Mesenchymal stem cell (in vitro differentiated cells and primary cell): Measurements from ENCODE around the gene BHMT.
"Not testable (repeated sequence)": the region's sequence is repeated elsewhere in the genome, so short reads cannot be mapped to it uniquely, and the experiment has no call there.

Experiments
- DNase-seq: peaks from one replicate; pipeline ENCODE4 v3.0.0-alpha.2; 2013
- H2AFZ ChIP-seq: one replicate; pipeline ENCODE4 v1.6.1; 2013; ENCODE audit warnings: low read depth, mild to moderate bottlenecking, control low read depth, inconsistent platforms, low read length, moderate library complexity
- H2AK5ac ChIP-seq: 2 replicates; pipeline ENCODE4 v1.6.1; 2013; ENCODE audit warnings: low read length, moderate library complexity, mild to moderate bottlenecking, inconsistent platforms; ENCODE audit not compliant: severe bottlenecking
- H2BK120ac ChIP-seq: one replicate; pipeline ENCODE4 v1.6.1; 2013; ENCODE audit warnings: low read depth, mild to moderate bottlenecking, inconsistent platforms, low read length, moderate library complexity
- H2BK12ac ChIP-seq, 2 experiments: one replicate each; pipeline ENCODE4 v1.6.1; 2013; ENCODE audit warnings: inconsistent platforms in 2 of 2, low read length in 2 of 2, mild to moderate bottlenecking in 2 of 2, moderate library complexity in 2 of 2, control low read depth in 1 of 2
- H2BK15ac ChIP-seq: one replicate; pipeline ENCODE4 v1.6.1; 2013; ENCODE audit warnings: mild to moderate bottlenecking, low read depth, inconsistent platforms; ENCODE audit not compliant: poor library complexity, severe bottlenecking
- H2BK5ac ChIP-seq: 2 replicates; pipeline ENCODE4 v1.6.1; 2013; ENCODE audit warnings: low read depth, mild to moderate bottlenecking, low read length, control low read depth, inconsistent platforms; ENCODE audit not compliant: poor library complexity, severe bottlenecking
- H3K14ac ChIP-seq, 2 experiments: one replicate each; pipeline ENCODE4 v1.6.1; 2013; ENCODE audit warnings: inconsistent platforms in 2 of 2, low read length in 2 of 2, control low read depth in 1 of 2, mild to moderate bottlenecking in 1 of 2, moderate library complexity in 1 of 2
- H3K18ac ChIP-seq, 2 experiments: one replicate each; pipeline ENCODE4 v1.6.1; 2013; ENCODE audit warnings: inconsistent platforms in 2 of 2, low read length in 2 of 2, control low read depth in 1 of 2, low read depth in 1 of 2, mild to moderate bottlenecking in 1 of 2
- H3K23ac ChIP-seq, 2 experiments: one replicate each; pipeline ENCODE4 v1.6.1; 2013; ENCODE audit warnings: inconsistent platforms in 2 of 2, low read length in 2 of 2, mild to moderate bottlenecking in 2 of 2, moderate library complexity in 2 of 2, control low read depth in 1 of 2
- H3K27ac ChIP-seq: 2 replicates; pipeline ENCODE4 v1.5.1; 2013; ENCODE audit warnings: mild to moderate bottlenecking, moderate library complexity, low read length, control low read depth, inconsistent platforms; ENCODE audit not compliant: poor library complexity, severe bottlenecking
- H3K27me3 ChIP-seq, 2 experiments: 2 replicates each; pipeline versions ENCODE4 v1.6.1 to v1.7.0; 2013; ENCODE audit warnings: low read length in 2 of 2, mild to moderate bottlenecking in 2 of 2, moderate library complexity in 2 of 2, control low read depth in 1 of 2, inconsistent platforms in 1 of 2; ENCODE audit not compliant: control insufficient read depth in 1 of 2, insufficient read depth in 1 of 2
- H3K36me3 ChIP-seq, 2 experiments: 2 replicates each; pipeline versions ENCODE4 v1.6.1 to v1.7.0; 2013; ENCODE audit warnings: low read length in 2 of 2, control low read depth in 1 of 2, inconsistent platforms in 1 of 2, low read depth in 1 of 2, mild to moderate bottlenecking in 1 of 2; ENCODE audit not compliant: insufficient read depth in 2 of 2, control insufficient read depth in 1 of 2
- H3K4ac ChIP-seq, 2 experiments: one replicate each; pipeline ENCODE4 v1.6.1; 2013; ENCODE audit warnings: inconsistent platforms in 2 of 2, low read length in 2 of 2, mild to moderate bottlenecking in 2 of 2, moderate library complexity in 2 of 2, control low read depth in 1 of 2, low read depth in 1 of 2
- H3K4me1 ChIP-seq: 2 replicates; pipeline ENCODE4 v1.6.1; 2013; ENCODE audit warnings: low read depth, low read length, control low read depth; ENCODE audit not compliant: control insufficient read depth, insufficient read depth
- H3K4me2 ChIP-seq: 2 replicates; pipeline ENCODE4 v1.6.1; 2013; ENCODE audit warnings: low read length, mild to moderate bottlenecking, inconsistent platforms; ENCODE audit not compliant: poor library complexity, severe bottlenecking
- H3K4me3 ChIP-seq, 2 experiments: 2 replicates each; pipeline versions ENCODE4 v1.5.1 to v1.7.0; 2013; ENCODE audit warnings: low read length in 2 of 2, mild to moderate bottlenecking in 2 of 2, control low read depth in 1 of 2, low read depth in 1 of 2; ENCODE audit not compliant: insufficient read depth in 1 of 2
- H3K79me1 ChIP-seq: replicated peaks from 2 replicates; pipeline ENCODE4 v1.6.1; 2013; ENCODE audit warnings: mild to moderate bottlenecking, control low read depth, low read length, inconsistent platforms; ENCODE audit not compliant: poor library complexity, severe bottlenecking
- H3K9ac ChIP-seq: 2 replicates; pipeline ENCODE4 v1.7.0; 2013; ENCODE audit warnings: mild to moderate bottlenecking, low read length, moderate library complexity
- H3K9me3 ChIP-seq: 2 replicates; pipeline ENCODE4 v1.7.0; 2013; ENCODE audit warnings: mild to moderate bottlenecking, low read length; ENCODE audit not compliant: control insufficient read depth
- H4K8ac ChIP-seq: one replicate; pipeline ENCODE4 v1.6.1; 2013; ENCODE audit warnings: inconsistent platforms, mild to moderate bottlenecking, low read length, moderate library complexity
- H4K91ac ChIP-seq: one replicate; pipeline ENCODE4 v1.6.1; 2013; ENCODE audit warnings: mild to moderate bottlenecking, low read length, inconsistent platforms
- WGBS: methylation state at CpG from one replicate; pipeline ENCODE4 v1.1.7; 2013; ENCODE audit warnings: mixed read lengths; 5-methylcytosine and 5-hydroxymethylcytosine counted together

BHMT gene

DNA sequence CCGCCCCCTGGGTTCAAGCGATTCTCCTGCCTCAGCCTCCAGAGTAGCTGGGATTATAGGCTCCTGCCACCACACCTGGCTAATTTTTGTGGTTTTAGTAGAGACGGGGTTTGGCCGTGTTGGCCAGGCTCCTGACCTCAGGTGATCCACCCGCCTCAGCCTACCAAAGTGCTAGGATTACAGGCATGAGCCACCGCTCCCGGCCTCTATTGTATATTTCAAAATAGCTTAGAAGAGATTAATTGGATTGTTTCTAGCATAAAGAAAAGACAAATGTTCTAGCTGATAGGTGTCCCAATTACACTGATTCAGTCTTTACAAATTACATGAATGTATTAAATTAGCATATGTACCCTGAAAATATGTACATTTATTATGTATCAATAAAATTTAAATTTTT is 50.0 kb downstream of the BHMT start:
- H2BK15ac ChIP-seq, H3K27ac ChIP-seq, H2AK5ac ChIP-seq, H3K9ac ChIP-seq, H3K79me1 ChIP-seq, H4K8ac ChIP-seq, H3K4me1 ChIP-seq, H3K9me3 ChIP-seq, H2BK120ac ChIP-seq, H2AFZ ChIP-seq, H3K36me3 ChIP-seq, H3K4ac ChIP-seq, H4K91ac ChIP-seq, H3K4me2 ChIP-seq, H3K27me3 ChIP-seq, H3K18ac ChIP-seq, DNase-seq, H3K14ac ChIP-seq, H2BK12ac ChIP-seq, H3K4me3 ChIP-seq, H2BK5ac ChIP-seq, H3K23ac ChIP-seq: not testable (repeated sequence)
- WGBS, result 94% methylated on average over 5 of the region's 7 CpGs

DNA sequence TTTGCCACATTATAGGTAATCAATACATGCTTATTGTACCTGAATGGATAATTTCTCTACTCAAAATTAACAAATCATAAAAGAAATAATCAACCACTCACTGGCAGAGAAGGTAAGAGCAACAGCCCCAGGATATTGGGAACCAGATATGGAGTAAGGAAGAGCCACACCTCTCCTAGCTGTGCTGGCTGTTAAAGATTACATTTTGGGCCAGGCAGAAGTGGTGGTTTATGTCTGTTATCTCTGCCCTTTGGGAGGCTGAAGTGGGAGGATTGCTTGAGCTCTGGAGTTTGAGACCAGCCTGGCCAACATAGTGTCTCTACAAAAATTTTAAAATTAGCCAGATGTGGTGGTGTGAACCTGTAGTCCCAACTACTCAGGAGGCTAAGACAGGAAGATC is 56.4 kb downstream of the BHMT start:
- Histone ChIP-seq H3K4me2 (no peak overlapping the region), H3K18ac (no peak overlapping the region), H3K79me1 (no peaks in the 10 kb centered on the region), H4K8ac (no peak overlapping the region), H3K27ac (no peak overlapping the region), H3K4me3 (no peak overlapping the region), H3K23ac (no peak overlapping the region), H3K27me3 (no peaks in the 10 kb centered on the region), H3K9ac (no peak overlapping the region), H3K9me3 (no peaks in the 10 kb centered on the region), H3K14ac (no peak overlapping the region), H4K91ac (no peak overlapping the region), H3K36me3 (no peaks in the 10 kb centered on the region), H3K4ac (no peak overlapping the region), H2AFZ (no peak overlapping the region), H2BK120ac (no peak overlapping the region), H2BK15ac (no peak overlapping the region), H2BK12ac (no peak overlapping the region), H2BK5ac (no peak overlapping the region), H3K4me1 (no peaks in the 10 kb centered on the region), H2AK5ac (no peak overlapping the region)
- no peak for DNase-seq

DNA sequence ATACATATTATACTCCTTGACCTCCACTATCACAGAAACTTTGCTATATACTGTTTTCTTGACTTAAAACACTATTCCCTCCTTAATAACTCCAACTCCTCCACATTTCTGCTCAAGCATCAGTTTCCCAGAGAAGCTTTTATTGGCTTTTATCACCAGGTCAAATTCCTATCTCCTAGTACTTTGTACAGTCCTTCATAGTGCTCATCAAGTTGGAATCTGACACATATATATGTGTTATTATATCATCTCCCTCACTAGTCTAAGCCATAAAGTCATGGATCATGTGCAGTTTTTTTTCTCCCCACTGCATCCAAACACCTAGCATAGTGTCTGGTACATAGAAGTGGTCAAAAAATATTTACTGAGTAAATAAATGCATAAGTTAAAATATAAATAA is 59.1 kb downstream of the BHMT start:
- no peak overlapping the region for H3K18ac ChIP-seq
- no peak overlapping the region for H4K91ac ChIP-seq
- H3K23ac ChIP-seq, result no peak overlapping the region
- no peak overlapping the region for H3K27ac ChIP-seq
- no peak overlapping the region for H3K14ac ChIP-seq
- H2BK15ac ChIP-seq, result no peak overlapping the region
- no peaks in the 10 kb centered on the region for H3K79me1 ChIP-seq
- no peak overlapping the region for H2AK5ac ChIP-seq
- no peaks in the 10 kb centered on the region for H3K9me3 ChIP-seq
- no peak overlapping the region for H3K9ac ChIP-seq
- DNase-seq, result no peak
- H3K27me3 ChIP-seq, result no peaks in the 10 kb centered on the region
- no peak overlapping the region for H3K4me2 ChIP-seq
- H2BK5ac ChIP-seq, result no peak overlapping the region
- H2BK120ac ChIP-seq, result no peak overlapping the region
- no peaks in the 10 kb centered on the region for H3K4me1 ChIP-seq
- H2BK12ac ChIP-seq, result no peak overlapping the region
- H2AFZ ChIP-seq, result no peak overlapping the region
- H3K36me3 ChIP-seq, result no peaks in the 10 kb centered on the region
- H3K4ac ChIP-seq, result no peak overlapping the region
- H3K4me3 ChIP-seq, result no peak overlapping the region
- H4K8ac ChIP-seq, result no peak overlapping the region

DNA sequence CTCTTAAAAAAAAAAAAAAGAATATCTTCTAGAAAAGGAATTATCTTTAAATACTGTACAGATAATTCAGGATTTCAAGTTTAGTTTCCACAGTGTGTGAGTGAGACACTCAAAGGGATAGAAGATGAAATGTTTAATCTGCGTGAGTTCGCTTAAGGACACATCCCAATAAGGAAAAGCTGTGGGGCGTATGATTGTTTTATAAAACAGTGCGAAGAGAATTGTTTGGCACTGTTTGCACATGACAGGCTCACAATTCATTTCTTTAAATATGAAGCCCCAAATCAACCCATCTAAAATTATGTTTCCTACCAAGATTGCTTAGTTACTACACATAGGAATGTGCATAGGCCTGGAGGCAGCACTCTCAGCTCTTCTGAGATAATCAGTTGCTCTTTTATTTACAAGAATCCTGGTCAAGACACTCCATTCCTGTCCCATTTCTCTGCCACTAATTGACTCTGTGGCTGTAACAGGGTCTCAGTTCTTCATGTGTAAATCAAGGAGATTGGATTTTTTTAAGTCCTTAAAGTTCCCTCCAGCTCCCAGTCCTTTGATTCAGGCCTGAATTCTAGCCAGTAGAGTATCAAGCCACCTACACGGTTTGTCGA is 60.1 kb downstream of the BHMT start:
- H2BK120ac ChIP-seq, result no peak overlapping the region
- no peaks in the 10 kb centered on the region for H3K79me1 ChIP-seq
- no peak overlapping the region for H3K4me3 ChIP-seq
- no peak overlapping the region for H3K9ac ChIP-seq
- no peak overlapping the region for H2BK12ac ChIP-seq
- no peak overlapping the region for H2AFZ ChIP-seq
- 98% methylated on average over 6 of the region's 6 CpGs for WGBS
- H3K27ac ChIP-seq, result no peak overlapping the region
- no peak overlapping the region for H3K18ac ChIP-seq
- no peaks in the 10 kb centered on the region for H3K27me3 ChIP-seq
- no peak overlapping the region for H3K4ac ChIP-seq
- H3K4me2 ChIP-seq, result no peak overlapping the region
- no peak overlapping the region for H2BK15ac ChIP-seq
- no peak overlapping the region for H3K23ac ChIP-seq
- H3K9me3 ChIP-seq, result no peaks in the 10 kb centered on the region
- DNase-seq, result no peak
- H4K8ac ChIP-seq, result no peak overlapping the region
- no peak overlapping the region for H2AK5ac ChIP-seq
- no peak overlapping the region for H2BK5ac ChIP-seq
- no peaks in the 10 kb centered on the region for H3K36me3 ChIP-seq
- H4K91ac ChIP-seq, result no peak overlapping the region
- H3K14ac ChIP-seq, result no peak overlapping the region
- no peaks in the 10 kb centered on the region for H3K4me1 ChIP-seq
